ENCODE measurements around the gene ZNF552.
"Not testable (repeated sequence)": the region's sequence is repeated elsewhere in the genome, so short reads cannot be mapped to it uniquely, and the experiment has no call there.

- not testable (repeated sequence) for TF ChIP-seq CTCF (IDR thresholded peaks at IDR 0.05); ZFX (IDR thresholded peaks at IDR 0.05; ENCODE audit: borderline replicate concordance)
Measured at GRCh38 chr19:57838622-57839191, 24.0 kb upstream of the ZNF552 start.

Measured in 22Rv1 (cell line).